Spleen (tissue), 11 donors: Measurements from ENCODE around the gene NKAIN4. TPM values are rescaled to one million over a fixed set of nuclear protein-coding genes. Genes with fewer than 3 reads are reported as not detected.
A peak's percentile ranks its signal among the peaks of the same experiment; 100 is the strongest.

ENCODE experiments used
- DNase-seq: peaks from one replicate; pipeline ENCODE4 v3.0.0-alpha.2; 2020
- H3K27ac ChIP-seq, 8 donors: fragments of 200-600 bp; sonication (generic) in 7 of 8; 1 replicate in 4 of 8; 2 replicates in 4 of 8; pipeline versions ENCODE4 v1.5.0 to v1.8.0; 2016 to 2021; ENCODE audit warnings: inconsistent platforms in 4 of 8, mild to moderate bottlenecking in 4 of 8, moderate library complexity in 1 of 8
- H3K27me3 ChIP-seq, 7 donors: fragments of 200-600 bp; sonication (generic) in 6 of 7; replicated peaks in 1 of 7; 1 replicate in 4 of 7; 2 replicates in 3 of 7; pipeline versions ENCODE4 v1.5.0 to v1.8.0; 2016 to 2021; ENCODE audit warnings: inconsistent platforms in 3 of 7, mild to moderate bottlenecking in 1 of 7
- H3K36me3 ChIP-seq, 6 donors: fragments of 200-600 bp; sonication (generic) in 5 of 6; 1 replicate in 4 of 6; 2 replicates in 2 of 6; pipeline versions ENCODE4 v1.5.0 to v1.8.0; 2016 to 2021; ENCODE audit warnings: inconsistent platforms in 2 of 6
- H3K4me1 ChIP-seq, 6 donors: fragments of 200-600 bp; sonication (generic) in 5 of 6; 1 replicate in 3 of 6; 2 replicates in 3 of 6; pipeline versions ENCODE4 v1.5.0 to v1.8.0; 2016 to 2021; ENCODE audit warnings: inconsistent platforms in 3 of 6
- H3K4me3 ChIP-seq, 8 donors: fragments of 200-600 bp; sonication (generic) in 7 of 8; 1 replicate in 4 of 8; 2 replicates in 4 of 8; pipeline versions ENCODE4 v1.5.0 to v1.8.0; 2016 to 2021; ENCODE audit warnings: inconsistent platforms in 4 of 8, mild to moderate bottlenecking in 4 of 8, moderate library complexity in 2 of 8
- H3K9me3 ChIP-seq, 8 donors: fragments of 200-600 bp; sonication (generic) in 7 of 8; 1 replicate in 4 of 8; 2 replicates in 4 of 8; pipeline versions ENCODE4 v1.5.0 to v1.8.0; 2016 to 2021; ENCODE audit warnings: inconsistent platforms in 4 of 8
- POLR2A ChIP-seq, 3 donors: fragments of 450-650 bp; IDR thresholded peaks; one replicate each; pipeline ENCODE4 v1.5.1; 2017; ENCODE audit warnings: antibody characterized with exemption in 3 of 3, mild to moderate bottlenecking in 1 of 3
- POLR2AphosphoS5 ChIP-seq, 3 donors: sonication (generic); formaldehyde crosslinking; IDR thresholded peaks; one replicate each; pipeline ENCODE4 v1.5.1; 2017; ENCODE audit warnings: antibody characterized with exemption in 3 of 3
- WGBS, 5 donors: extraction: QIAGEN DNeasy Blood & Tissue Kit in 3 of 5; methylation state at CpG; one replicate each; pipeline versions ENCODE4 v1.1.5 to v1.1.7; 2013 to 2018; 5-methylcytosine and 5-hydroxymethylcytosine counted together
- intact Hi-C: fragments of 100-400 bp; cut with DNase I; formaldehyde crosslinking; loops from one replicate; pipeline ENCODE4 v1.15.0; 2023; ENCODE audit warnings: low total_unique reads
- polyA plus RNA-seq, 3 donors: library from polyadenylated mRNA; stranded (reverse); fragments of 200-250 nt; gene quantifications; one replicate each; pipeline ENCODE4 v1.2.1, GENCODE V29; 2013
- total RNA-seq, 7 donors: library from RNA; depleted of rRNA in 3 of 7; stranded (reverse); fragments of >200 nt in 3 of 7; fragmentation: NEBNext Ultra II Directional in 4 of 7; extraction: Animal tissue kit (Norgen Biotek cat#: 25700) in 4 of 7; gene quantifications; one replicate each; pipeline versions ENCODE4 v1.1.0 to v1.2.1, GENCODE V29; 2016 to 2021
- TF ChIP-seq, protein P1 (sequence below), 11 experiments: fragments of 200-600 bp in 7 of 11; fragments of 450-650 bp in 4 of 11; sonication (generic) in 4 of 11; IDR thresholded peaks in 8 of 11; conservative IDR thresholded peaks in 3 of 11; 1 replicate in 7 of 11; 2 replicates in 4 of 11; pipeline versions ENCODE4 v1.4.0 to v1.8.0; 2016 to 2021; ENCODE audit warnings: antibody characterized with exemption in 11 of 11, inconsistent platforms in 4 of 11, mild to moderate bottlenecking in 1 of 11
- donor health status: healthy with polysubstance abuse.
- donor health status: DM: no; HTN: no; CAD: no; lungs with moderate emphysema.
- donor health status: DM: no; HTN: no; CAD: no.
- donor health status: Bipolar disorder and iron deficiency.
- donor health status: healthy.
- donor health status: DM: no; HTN: no; CAD: no.
- donor health status: DM: yes; HTN: yes; CAD: no.

Gene NKAIN4
- total and polyA plus RNA-seq, 10 donors, result 0.09 TPM; not detected in 9

GRCh38 chr20:63202811-63203526, 51.3 kb downstream of the NKAIN4 start:
- 92 to 99% (median 95%) methylated on average over 25 to 29 of the region's 29 CpGs for whole genome bisulfite sequencing, 5 donors
- H3K9me3 ChIP-seq, result no peaks in the 10 kb centered on the region
- peaks cover 0 to 100% (median 75%) of the 10 kb centered on the region in 6 donors for H3K36me3 ChIP-seq
- H3K4me1 ChIP-seq, result peaks cover 0 to 54% (median 20%) of the 10 kb centered on the region in 6 donors
- DNase-seq, result no peak
- no peak overlapping the region for H3K4me3 ChIP-seq
- TF ChIP-seq POLR2A (IDR thresholded peaks at IDR 0.05) (no peak), POLR2AphosphoS5 (IDR thresholded peaks at IDR 0.05) (peak in 1 of 3 donors; percentile 53)
- intact Hi-C loops, result no loop called here
- no peak overlapping the region for H3K27ac ChIP-seq
- no peaks in the 10 kb centered on the region for H3K27me3 ChIP-seq

- 90 to 92% (median 91%) methylated on average over 17 of the region's 17 CpGs for WGBS, 5 donors
- no peak for DNase-seq
These were observed 52.2 kb downstream of the NKAIN4 start for GRCh38 chr20:63202021-63202420.

DNA sequence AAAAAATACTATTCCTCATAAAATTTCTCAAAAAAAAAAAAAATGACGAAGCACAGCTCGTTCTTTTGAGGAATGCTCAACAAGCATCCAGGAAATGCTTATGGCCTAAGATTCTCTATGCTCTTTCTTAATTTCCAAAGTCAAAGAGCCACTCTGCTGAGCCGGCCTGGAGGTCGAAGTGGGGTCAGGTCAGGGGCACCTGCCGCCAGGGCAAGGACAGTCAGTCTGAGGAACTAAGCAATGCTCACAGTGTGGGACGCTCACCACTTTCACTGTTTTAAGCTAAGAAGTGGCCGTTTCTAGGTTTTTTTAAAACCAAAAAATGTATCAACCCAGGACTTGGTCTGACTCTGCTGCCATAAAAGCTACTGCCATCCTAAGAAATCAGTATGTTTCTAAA, 55.7 kb downstream of the NKAIN4 start:
- no peak for TF ChIP-seq POLR2AphosphoS5 (IDR thresholded peaks at IDR 0.05)
- TF ChIP-seq POLR2A (IDR thresholded peaks at IDR 0.05), result no peak
- TF ChIP-seq, protein P1, sequence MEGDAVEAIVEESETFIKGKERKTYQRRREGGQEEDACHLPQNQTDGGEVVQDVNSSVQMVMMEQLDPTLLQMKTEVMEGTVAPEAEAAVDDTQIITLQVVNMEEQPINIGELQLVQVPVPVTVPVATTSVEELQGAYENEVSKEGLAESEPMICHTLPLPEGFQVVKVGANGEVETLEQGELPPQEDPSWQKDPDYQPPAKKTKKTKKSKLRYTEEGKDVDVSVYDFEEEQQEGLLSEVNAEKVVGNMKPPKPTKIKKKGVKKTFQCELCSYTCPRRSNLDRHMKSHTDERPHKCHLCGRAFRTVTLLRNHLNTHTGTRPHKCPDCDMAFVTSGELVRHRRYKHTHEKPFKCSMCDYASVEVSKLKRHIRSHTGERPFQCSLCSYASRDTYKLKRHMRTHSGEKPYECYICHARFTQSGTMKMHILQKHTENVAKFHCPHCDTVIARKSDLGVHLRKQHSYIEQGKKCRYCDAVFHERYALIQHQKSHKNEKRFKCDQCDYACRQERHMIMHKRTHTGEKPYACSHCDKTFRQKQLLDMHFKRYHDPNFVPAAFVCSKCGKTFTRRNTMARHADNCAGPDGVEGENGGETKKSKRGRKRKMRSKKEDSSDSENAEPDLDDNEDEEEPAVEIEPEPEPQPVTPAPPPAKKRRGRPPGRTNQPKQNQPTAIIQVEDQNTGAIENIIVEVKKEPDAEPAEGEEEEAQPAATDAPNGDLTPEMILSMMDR (IDR thresholded peaks at IDR 0.05 in 8 of 11, conservative IDR thresholded peaks at IDR 0.05 in 3 of 11), result no peak
- Histone ChIP-seq H3K36me3 (peaks cover 0 to 97% (median 52%) of the 10 kb centered on the region in 6 donors), H3K4me3 (no peak overlapping the region), H3K4me1 (peaks cover 0 to 55% (median 24%) of the 10 kb centered on the region in 6 donors), H3K9me3 (no peaks in the 10 kb centered on the region), H3K27ac (no peak overlapping the region), H3K27me3 (no peaks in the 10 kb centered on the region)
- no peak for DNase-seq
- intact Hi-C loops, result no loop called here
- WGBS, 5 donors, result 59 to 85% (median 66%) methylated on average over 7 of the region's 7 CpGs

More at GRCh38 chr20:63202021-63202420, 52.2 kb downstream of the NKAIN4 start:
- Histone ChIP-seq H3K27ac (no peak overlapping the region), H3K4me3 (no peak overlapping the region), H3K27me3 (no peaks in the 10 kb centered on the region), H3K9me3 (no peaks in the 10 kb centered on the region), H3K36me3 (peaks cover 0 to 100% (median 69%) of the 10 kb centered on the region in 6 donors), H3K4me1 (peaks cover 0 to 63% (median 24%) of the 10 kb centered on the region in 6 donors)
- intact Hi-C loops, result no loop called here
- TF ChIP-seq, protein P1 (IDR thresholded peaks at IDR 0.05 in 8 of 11, conservative IDR thresholded peaks at IDR 0.05 in 3 of 11), result no peak
- peak in 2 of 3 donors; percentile 22 to 66 for TF ChIP-seq POLR2AphosphoS5 (IDR thresholded peaks at IDR 0.05)

DNA sequence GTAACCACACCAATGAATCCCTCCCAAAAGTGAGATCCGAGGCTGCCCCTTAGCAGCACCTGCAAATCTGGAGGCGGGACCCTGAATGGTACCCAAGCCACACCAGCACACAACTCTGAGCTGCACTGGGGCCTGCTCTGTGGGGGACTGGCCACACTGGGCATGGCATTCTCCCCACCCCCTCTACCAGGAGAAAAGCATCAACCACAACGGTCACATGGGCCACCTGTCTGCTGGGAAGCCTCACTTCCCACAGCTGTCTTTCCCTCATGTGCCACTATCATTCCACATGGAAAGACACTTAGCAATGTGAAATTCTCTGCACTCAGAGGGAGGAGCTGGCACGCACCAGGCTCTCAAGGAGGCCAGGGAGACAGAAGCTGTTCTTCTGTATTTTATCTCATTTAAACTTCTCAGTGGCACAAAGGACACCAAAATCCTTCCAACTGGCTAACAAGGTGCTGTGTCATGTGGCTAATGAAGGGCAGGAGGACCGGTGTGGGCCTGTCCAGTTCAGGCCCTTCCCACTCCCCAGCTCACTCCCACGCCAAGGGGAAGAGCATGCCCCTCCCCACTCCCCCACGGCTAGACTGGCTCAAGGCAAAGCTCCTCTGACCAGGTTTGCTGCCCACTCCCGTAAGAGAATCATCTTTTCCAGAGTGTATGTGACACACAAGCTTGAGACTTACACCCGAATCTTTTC, 57.3 kb downstream of the NKAIN4 start:
- intact Hi-C loops, result no loop called here
- Histone ChIP-seq H3K36me3 (peaks cover 0 to 80% (median 35%) of the 10 kb centered on the region in 6 donors), H3K4me1 (peaks cover 0 to 53% (median 24%) of the 10 kb centered on the region in 6 donors), H3K27me3 (no peaks in the 10 kb centered on the region), H3K9me3 (no peaks in the 10 kb centered on the region), H3K27ac (no peak overlapping the region), H3K4me3 (no peak overlapping the region)
- DNase-seq, result no peak
- TF ChIP-seq, protein P1 (IDR thresholded peaks at IDR 0.05 in 8 of 11, conservative IDR thresholded peaks at IDR 0.05 in 3 of 11), result no peak
- TF ChIP-seq POLR2A (IDR thresholded peaks at IDR 0.05) (no peak), POLR2AphosphoS5 (IDR thresholded peaks at IDR 0.05) (no peak)
- 72 to 86% (median 79%) methylated on average over 9 of the region's 9 CpGs for WGBS, 5 donors
